ENCODE data around the gene PFKM. TPM values are rescaled to one million over a fixed set of nuclear protein-coding genes. Genes with fewer than 3 reads are reported as not detected.
A peak's percentile ranks its signal among the peaks of the same experiment; 100 is the strongest.
"Not testable (repeated sequence)": the region's sequence is repeated elsewhere in the genome, so short reads cannot be mapped to it uniquely, and the experiment has no call there.

PFKM gene
- total RNA-seq, 3 donors from 2014 or later: 19.0 to 40.0 (median 31.8) TPM

- H3K27me3 ChIP-seq: no peaks in the 10 kb centered on the region
- no peaks in the 10 kb centered on the region for H3K9me3 ChIP-seq
- H3K4me3 ChIP-seq: no peak overlapping the region
- DNase-seq (ENCODE audit: low spot score in 2 of 2): no peak
- TF ChIP-seq POLR2AphosphoS5 (IDR thresholded peaks at IDR 0.05) (no peak), CTCF (IDR thresholded peaks at IDR 0.05) (no peak), POLR2A (IDR thresholded peaks at IDR 0.05) (no peak)
- H3K36me3 ChIP-seq: no peaks in the 10 kb centered on the region
- peaks cover 0 to 6% of the 10 kb centered on the region in 2 donors for H3K4me1 ChIP-seq
- no peak overlapping the region for H3K27ac ChIP-seq
- intact Hi-C loops (cut with DNase I; ENCODE audit: low total_unique reads): no loop called here
Measured at GRCh38 chr12:48109424-48109823, 9.7 kb upstream of the PFKM start.

GRCh38 chr12:48110691-48111311 is 8.4 kb upstream of the PFKM start:
- TF ChIP-seq POLR2AphosphoS5 (IDR thresholded peaks at IDR 0.05) (no peak), POLR2A (IDR thresholded peaks at IDR 0.05) (no peak)
- DNase-seq (ENCODE audit: low spot score in 2 of 2): no peak
- Histone ChIP-seq H3K4me3 (no peak overlapping the region), H3K4me1 (no peaks in the 10 kb centered on the region), H3K27ac (no peak overlapping the region), H3K27me3 (no peaks in the 10 kb centered on the region), H3K36me3 (no peaks in the 10 kb centered on the region), H3K9me3 (no peaks in the 10 kb centered on the region)
- intact Hi-C loops (cut with DNase I; ENCODE audit: low total_unique reads): no loop called here

GRCh38 chr12:48111312-48111693 is 7.9 kb upstream of the PFKM start:
- intact Hi-C loops (cut with DNase I; ENCODE audit: low total_unique reads); H3K27ac ChIP-seq; H3K27me3 ChIP-seq; H3K9me3 ChIP-seq; H3K36me3 ChIP-seq; H3K4me3 ChIP-seq; DNase-seq (ENCODE audit: low spot score in 2 of 2); H3K4me1 ChIP-seq: not testable (repeated sequence)

GRCh38 chr12:48115957-48116356 is 3.2 kb upstream of the PFKM start:
- no peak for TF ChIP-seq POLR2AphosphoS5 (IDR thresholded peaks at IDR 0.05)
- no peak for TF ChIP-seq POLR2A (IDR thresholded peaks at IDR 0.05)
- TF ChIP-seq CTCF (IDR thresholded peaks at IDR 0.05): no peak
- H3K27ac ChIP-seq: no peak overlapping the region
- no peaks in the 10 kb centered on the region for H3K27me3 ChIP-seq
- H3K4me1 ChIP-seq: no peaks in the 10 kb centered on the region
- H3K9me3 ChIP-seq: no peaks in the 10 kb centered on the region
- DNase-seq (ENCODE audit: low spot score in 2 of 2): no peak
- intact Hi-C loops (cut with DNase I; ENCODE audit: low total_unique reads): no loop called here
- H3K36me3 ChIP-seq: no peaks in the 10 kb centered on the region
- H3K4me3 ChIP-seq: no peak overlapping the region

GRCh38 chr12:48118284-48118871 is 786 bp upstream of the PFKM start:
- TF ChIP-seq CTCF (IDR thresholded peaks at IDR 0.05): no peak
- no peak for TF ChIP-seq POLR2AphosphoS5 (IDR thresholded peaks at IDR 0.05)
- TF ChIP-seq POLR2A (IDR thresholded peaks at IDR 0.05): no peak
- no peaks in the 10 kb centered on the region for H3K27me3 ChIP-seq
- H3K36me3 ChIP-seq: no peaks in the 10 kb centered on the region
- H3K27ac ChIP-seq: no peak overlapping the region
- no peak for DNase-seq (ENCODE audit: low spot score in 2 of 2)
- peak overlapping the region in 2 of 3 donors; percentile 74 to 76 for H3K4me3 ChIP-seq
- intact Hi-C loops (cut with DNase I; ENCODE audit: low total_unique reads): no loop called here
- no peaks in the 10 kb centered on the region for H3K9me3 ChIP-seq
- H3K4me1 ChIP-seq: no peaks in the 10 kb centered on the region

- H3K9me3 ChIP-seq: no peaks in the 10 kb centered on the region
- H3K27ac ChIP-seq: peak overlapping the region; percentile 14 to 77
- H3K4me3 ChIP-seq: peak overlapping the region; percentile 59 to 76 (median 74)
- H3K36me3 ChIP-seq: no peaks in the 10 kb centered on the region
- H3K4me1 ChIP-seq: no peaks in the 10 kb centered on the region
- no peak for TF ChIP-seq CTCF (IDR thresholded peaks at IDR 0.05)
- no peak for TF ChIP-seq POLR2AphosphoS5 (IDR thresholded peaks at IDR 0.05)
- TF ChIP-seq POLR2A (IDR thresholded peaks at IDR 0.05): no peak
- intact Hi-C loops (cut with DNase I; ENCODE audit: low total_unique reads): no loop called here
- no peak for DNase-seq (ENCODE audit: low spot score in 2 of 2)
- H3K27me3 ChIP-seq: no peaks in the 10 kb centered on the region
Measured at GRCh38 chr12:48119834-48120195, 651 bp downstream of the PFKM start.
